ENCODE measurements around the gene TAF6.

- TF ChIP-seq POLR2A (IDR thresholded peaks at IDR 0.05; ENCODE audit: low read length) (no peak), GATA1 (IDR thresholded peaks at IDR 0.05; ENCODE audit: low read depth, low read length) (no peak)
These were observed 44.7 kb upstream of the TAF6 start for GRCh38 chr7:100163871-100164270.

Measured in erythroblast (primary cell).